ENCODE data around the gene SP9.
A peak's percentile ranks its signal among the peaks of the same experiment; 100 is the strongest.

The SP9 gene

GRCh38 chr2:174341293-174341994 is 6.7 kb downstream of the SP9 start:
- H3K36me3 ChIP-seq (ENCODE audit: insufficient read depth, low read depth, low read length), result no peaks in the 10 kb centered on the region
- no peak overlapping the region for H3K27ac ChIP-seq (ENCODE audit: low read length)
- peaks cover 32% of the 10 kb centered on the region; the same call in 1 of the 2 replicates for H3K4me1 ChIP-seq (ENCODE audit: insufficient read depth, low read length)
- no peaks in the 10 kb centered on the region for H3K9me3 ChIP-seq (ENCODE audit: insufficient read depth, low read depth, low read length)
- H3K27me3 ChIP-seq (ENCODE audit: insufficient read depth, low read length), result peaks cover 97% of the 10 kb centered on the region
- no peak overlapping the region for H3K9ac ChIP-seq (ENCODE audit: low read depth, low read length)
- H3K4me3 ChIP-seq (ENCODE audit: low read length), result peak overlapping the region; percentile 48

- H3K4me3 ChIP-seq (ENCODE audit: low read length), result peak overlapping the region; percentile 62
- no peaks in the 10 kb centered on the region for H3K36me3 ChIP-seq (ENCODE audit: insufficient read depth, low read depth, low read length)
- H3K9ac ChIP-seq (ENCODE audit: low read depth, low read length), result no peak overlapping the region
- H3K9me3 ChIP-seq (ENCODE audit: insufficient read depth, low read depth, low read length), result no peaks in the 10 kb centered on the region
- H3K4me1 ChIP-seq (ENCODE audit: insufficient read depth, low read length), result peaks cover 32% of the 10 kb centered on the region; the same call in 1 of the 2 replicates
- no peak overlapping the region for H3K27ac ChIP-seq (ENCODE audit: low read length)
- peaks cover 90% of the 10 kb centered on the region for H3K27me3 ChIP-seq (ENCODE audit: insufficient read depth, low read length)
These were observed 7.4 kb downstream of the SP9 start for GRCh38 chr2:174341995-174342685.

- Histone ChIP-seq H3K36me3 (ENCODE audit: insufficient read depth, low read depth, low read length) (no peaks in the 10 kb centered on the region), H3K27me3 (ENCODE audit: insufficient read depth, low read length) (peaks cover 83% of the 10 kb centered on the region), H3K9me3 (ENCODE audit: insufficient read depth, low read depth, low read length) (no peaks in the 10 kb centered on the region), H3K4me1 (ENCODE audit: insufficient read depth, low read length) (peaks cover 32% of the 10 kb centered on the region; the same call in 1 of the 2 replicates), H3K4me3 (ENCODE audit: low read length) (peak overlapping the region; percentile 62; the same call in 1 of the 2 replicates), H3K27ac (ENCODE audit: low read length) (no peak overlapping the region), H3K9ac (ENCODE audit: low read depth, low read length) (no peak overlapping the region)
These were observed 8.1 kb downstream of the SP9 start for GRCh38 chr2:174342686-174343342.

- H3K4me3 ChIP-seq (ENCODE audit: low read length), result peak overlapping the region; percentile 62; the same call in 1 of the 2 replicates
- no peak overlapping the region for H3K27ac ChIP-seq (ENCODE audit: low read length)
- no peak overlapping the region for H3K9ac ChIP-seq (ENCODE audit: low read depth, low read length)
- H3K27me3 ChIP-seq (ENCODE audit: insufficient read depth, low read length), result peaks cover 79% of the 10 kb centered on the region
- H3K9me3 ChIP-seq (ENCODE audit: insufficient read depth, low read depth, low read length), result no peaks in the 10 kb centered on the region
- H3K36me3 ChIP-seq (ENCODE audit: insufficient read depth, low read depth, low read length), result 0 out of 2 replicates have a peak, but pooled peaks cover 3% of the 10 kb centered on the region
- H3K4me1 ChIP-seq (ENCODE audit: insufficient read depth, low read length), result peaks cover 32% of the 10 kb centered on the region; the same call in 1 of the 2 replicates
These were observed 8.5 kb downstream of the SP9 start for GRCh38 chr2:174343343-174343622.

- Histone ChIP-seq H3K27me3 (ENCODE audit: insufficient read depth, low read length) (peaks cover 73% of the 10 kb centered on the region), H3K4me1 (ENCODE audit: insufficient read depth, low read length) (peaks cover 26% of the 10 kb centered on the region; the same call in 1 of the 2 replicates), H3K9ac (ENCODE audit: low read depth, low read length) (no peak overlapping the region), H3K36me3 (ENCODE audit: insufficient read depth, low read depth, low read length) (peaks cover 8% of the 10 kb centered on the region; the same call in 1 of the 2 replicates), H3K9me3 (ENCODE audit: insufficient read depth, low read depth, low read length) (no peaks in the 10 kb centered on the region), H3K27ac (ENCODE audit: low read length) (no peak overlapping the region), H3K4me3 (ENCODE audit: low read length) (peak overlapping the region; percentile 62)
These were observed 9.1 kb downstream of the SP9 start for GRCh38 chr2:174343623-174344455.

GRCh38 chr2:174344716-174345461 is 10.1 kb downstream of the SP9 start:
- Histone ChIP-seq H3K9me3 (ENCODE audit: insufficient read depth, low read depth, low read length) (no peaks in the 10 kb centered on the region), H3K4me3 (ENCODE audit: low read length) (peak overlapping the region; percentile 62; the same call in 1 of the 2 replicates), H3K27ac (ENCODE audit: low read length) (no peak overlapping the region), H3K27me3 (ENCODE audit: insufficient read depth, low read length) (peaks cover 63% of the 10 kb centered on the region), H3K9ac (ENCODE audit: low read depth, low read length) (no peak overlapping the region), H3K36me3 (ENCODE audit: insufficient read depth, low read depth, low read length) (peaks cover 10% of the 10 kb centered on the region; the same call in 1 of the 2 replicates), H3K4me1 (ENCODE audit: insufficient read depth, low read length) (peaks cover 16% of the 10 kb centered on the region; the same call in 1 of the 2 replicates)

- peaks cover 10% of the 10 kb centered on the region; the same call in 1 of the 2 replicates for H3K36me3 ChIP-seq (ENCODE audit: insufficient read depth, low read depth, low read length)
- no peaks in the 10 kb centered on the region for H3K9me3 ChIP-seq (ENCODE audit: insufficient read depth, low read depth, low read length)
- H3K27me3 ChIP-seq (ENCODE audit: insufficient read depth, low read length), result peaks cover 11% of the 10 kb centered on the region
- H3K4me3 ChIP-seq (ENCODE audit: low read length), result no peak overlapping the region
- no peak overlapping the region for H3K9ac ChIP-seq (ENCODE audit: low read depth, low read length)
- peaks cover 2% of the 10 kb centered on the region; the same call in 1 of the 2 replicates for H3K4me1 ChIP-seq (ENCODE audit: insufficient read depth, low read length)
- H3K27ac ChIP-seq (ENCODE audit: low read length), result no peak overlapping the region
These were observed 15.3 kb downstream of the SP9 start for GRCh38 chr2:174350018-174350417.

GRCh38 chr2:174350593-174351181 is 15.9 kb downstream of the SP9 start:
- H3K27ac ChIP-seq (ENCODE audit: low read length), result no peak overlapping the region
- peaks cover 5% of the 10 kb centered on the region for H3K27me3 ChIP-seq (ENCODE audit: insufficient read depth, low read length)
- peaks cover 10% of the 10 kb centered on the region; the same call in 1 of the 2 replicates for H3K36me3 ChIP-seq (ENCODE audit: insufficient read depth, low read depth, low read length)
- H3K9ac ChIP-seq (ENCODE audit: low read depth, low read length), result no peak overlapping the region
- H3K9me3 ChIP-seq (ENCODE audit: insufficient read depth, low read depth, low read length), result no peaks in the 10 kb centered on the region
- H3K4me3 ChIP-seq (ENCODE audit: low read length), result no peak overlapping the region
- H3K4me1 ChIP-seq (ENCODE audit: insufficient read depth, low read length), result peaks cover 2% of the 10 kb centered on the region; the same call in 1 of the 2 replicates

GRCh38 chr2:174353004-174353403 is 18.2 kb downstream of the SP9 start:
- Histone ChIP-seq H3K27me3 (ENCODE audit: insufficient read depth, low read length) (no peaks in the 10 kb centered on the region), H3K36me3 (ENCODE audit: insufficient read depth, low read depth, low read length) (peaks cover 10% of the 10 kb centered on the region; the same call in 1 of the 2 replicates), H3K4me1 (ENCODE audit: insufficient read depth, low read length) (no peaks in the 10 kb centered on the region), H3K27ac (ENCODE audit: low read length) (no peak overlapping the region), H3K9ac (ENCODE audit: low read depth, low read length) (no peak overlapping the region), H3K9me3 (ENCODE audit: insufficient read depth, low read depth, low read length) (no peaks in the 10 kb centered on the region), H3K4me3 (ENCODE audit: low read length) (no peak overlapping the region)

- Histone ChIP-seq H3K9me3 (ENCODE audit: insufficient read depth, low read depth, low read length) (no peaks in the 10 kb centered on the region), H3K27ac (ENCODE audit: low read length) (no peak overlapping the region), H3K9ac (ENCODE audit: low read depth, low read length) (no peak overlapping the region), H3K36me3 (ENCODE audit: insufficient read depth, low read depth, low read length) (no peaks in the 10 kb centered on the region), H3K27me3 (ENCODE audit: insufficient read depth, low read length) (no peaks in the 10 kb centered on the region), H3K4me1 (ENCODE audit: insufficient read depth, low read length) (no peaks in the 10 kb centered on the region), H3K4me3 (ENCODE audit: low read length) (no peak overlapping the region)
These were observed 21.6 kb downstream of the SP9 start for GRCh38 chr2:174356347-174356746.

Measured in iPS-20b (cell line).